GM19240 (cell line): Measurements from ENCODE around the gene TPP1.

ENCODE experiments used
- DNase-seq: peaks from one replicate; pipeline ENCODE4 v3.0.0; 2011; ENCODE audit warnings: low spot score; ENCODE audit not compliant: insufficient read length

The TPP1 gene

GRCh38 chr11:6628526-6628925, 9.3 kb upstream of the TPP1 start:
- no peak for DNase-seq

GRCh38 chr11:6627762-6628241, 8.6 kb upstream of the TPP1 start:
- DNase-seq: peak; percentile 87

GRCh38 chr11:6626971-6627761, 7.9 kb upstream of the TPP1 start:
- no peak for DNase-seq

- DNase-seq: no peak
Observed at GRCh38 chr11:6625832-6626420, 6.7 kb upstream of the TPP1 start.

GRCh38 chr11:6625156-6625831, 6.1 kb upstream of the TPP1 start:
- no peak for DNase-seq

GRCh38 chr11:6623391-6624363, 4.5 kb upstream of the TPP1 start:
- DNase-seq: no peak

- DNase-seq: no peak
Observed at GRCh38 chr11:6622261-6623171, 3.3 kb upstream of the TPP1 start.

- DNase-seq: no peak
Observed at GRCh38 chr11:6621711-6622211, 2.5 kb upstream of the TPP1 start.

- no peak for DNase-seq
Observed at GRCh38 chr11:6620636-6621035, 1.4 kb upstream of the TPP1 start.

GRCh38 chr11:6618117-6619003, 862 bp downstream of the TPP1 start:
- no peak for DNase-seq

GRCh38 chr11:6617315-6617781, 1.9 kb downstream of the TPP1 start:
- DNase-seq: no peak

- DNase-seq: no peak
Observed at GRCh38 chr11:6616596-6617250, 2.5 kb downstream of the TPP1 start.

- no peak for DNase-seq
Observed at GRCh38 chr11:6615882-6616585, 3.2 kb downstream of the TPP1 start.

GRCh38 chr11:6615046-6615445, 4.2 kb downstream of the TPP1 start:
- DNase-seq: no peak

- DNase-seq: no peak
Observed at GRCh38 chr11:6614446-6614845, 4.8 kb downstream of the TPP1 start.

- DNase-seq: no peak
Observed at GRCh38 chr11:6613496-6613895, 5.7 kb downstream of the TPP1 start.

GRCh38 chr11:6612213-6613041, 6.8 kb downstream of the TPP1 start, which contains the start of gene TAF10:
Gene TAF10 (minus strand): TSS chr11:6612216. CDS start chr11:6612189, 27 bp downstream.
- peak; percentile 69 for DNase-seq
